HepG2 (cell line): ENCODE measurements around the gene PHKB. TPM values are rescaled to one million over a fixed set of nuclear protein-coding genes. Genes with fewer than 3 reads are reported as not detected.

ENCODE experiments used
- ATAC-seq: fragments of 200-7000 bp; cut with Tn5 transposase; 3 replicates; pipeline ENCODE4 v1.9.1; 2020; ENCODE audit warnings: mild to moderate bottlenecking, moderate library complexity
- BruUV-seq: library from RNA; stranded (reverse); fragments of 400-500 nt; replicated peaks from 2 replicates; lab custom pipeline; 2021; lab: Mats Ljungman, UMichigan
- CTCF ChIA-PET: fragments of 300-600 bp; formaldehyde crosslinking; extraction: SDS; loops from one replicate; lab custom pipeline; 2021; ENCODE audit warnings: low total read pairs, inconsistent platforms, low intra/inter-chr PET ratio; lab: Yijun Ruan, JAX
- POLR2A ChIA-PET: fragments of 350-600 bp; sonication (Branson Sonifier 250); formaldehyde crosslinking; loops from one replicate; lab custom pipeline; 2020; ENCODE audit warnings: antibody characterized with exemption, inconsistent platforms; lab: Yijun Ruan, JAX
- DNase-seq: peaks from one replicate; pipeline ENCODE4 v3.0.0-alpha.2; 2015; ENCODE audit warnings: low spot score
- FAIRE-seq: peaks from 3 replicates; lab custom pipeline; 2011; peaks lifted over from hg19 to GRCh38; lab: Jason Lieb, UNC
- H2AFZ ChIP-seq: one replicate; pipeline ENCODE4 v1.6.1; 2011; ENCODE audit warnings: low read length, inconsistent platforms
- H3K27ac ChIP-seq: fragments of 300-600 bp; 3 replicates; pipeline ENCODE4 v1.8.0; 2011; ENCODE audit warnings: mixed run types, mild to moderate bottlenecking, mixed read lengths, low read length, inconsistent platforms; ENCODE audit not compliant: insufficient read depth; ENCODE audit errors: extremely low read length
- H3K27me3 ChIP-seq, 2 experiments: fragments of 200-600 bp in 1 of 2; 2 replicates in 1 of 2; 3 replicates in 1 of 2; pipeline versions ENCODE4 v1.6.0 to v1.8.0; 2011; ENCODE audit warnings: low read length in 2 of 2, mild to moderate bottlenecking in 2 of 2, moderate library complexity in 2 of 2, inconsistent platforms in 1 of 2; ENCODE audit not compliant: insufficient read depth in 2 of 2, control insufficient read depth in 1 of 2
- H3K36me3 ChIP-seq, 2 experiments: fragments of 200-600 bp in 1 of 2; replicated peaks in 1 of 2; 2 replicates in 1 of 2; 3 replicates in 1 of 2; pipeline versions ENCODE4 v1.5.1 to v1.8.0; 2011; ENCODE audit warnings: low read length in 2 of 2, inconsistent platforms in 1 of 2; ENCODE audit not compliant: insufficient read depth in 2 of 2, control insufficient read depth in 1 of 2
- H3K4me1 ChIP-seq: 2 replicates; pipeline ENCODE4 v1.5.1; 2012; ENCODE audit warnings: low read length, inconsistent platforms; ENCODE audit not compliant: insufficient read depth
- H3K4me2 ChIP-seq: 2 replicates; pipeline ENCODE4 v1.6.0; 2011; ENCODE audit warnings: low read depth, low read length, inconsistent platforms
- H3K4me3 ChIP-seq, 3 experiments: fragments of 200-600 bp in 1 of 3; sonication (generic), shearing (Covaris generic) in 1 of 3; replicated peaks in 1 of 3; 2 replicates each; pipeline ENCODE4 v1.5.1; 2011 to 2016; ENCODE audit warnings: low read length in 3 of 3, inconsistent platforms in 2 of 3, low read depth in 2 of 3, mild to moderate bottlenecking in 2 of 3, control low read depth in 1 of 3, mixed read lengths in 1 of 3; ENCODE audit not compliant: insufficient read depth in 1 of 3
- H3K79me2 ChIP-seq: one replicate; pipeline ENCODE4 v1.6.1; 2011; ENCODE audit warnings: low read length, inconsistent platforms; ENCODE audit not compliant: insufficient read depth
- H3K9ac ChIP-seq: 2 replicates; pipeline ENCODE4 v1.6.0; 2011; ENCODE audit warnings: mild to moderate bottlenecking, low read depth, low read length, inconsistent platforms; ENCODE audit not compliant: insufficient read depth
- H3K9me3 ChIP-seq: 2 replicates; pipeline ENCODE4 v1.5.1; 2012; ENCODE audit warnings: mild to moderate bottlenecking, low read length
- H4K20me1 ChIP-seq: 2 replicates; pipeline ENCODE4 v1.6.0; 2011; ENCODE audit warnings: inconsistent platforms, mild to moderate bottlenecking, low read length, moderate library complexity; ENCODE audit not compliant: insufficient read depth
- ADNP ChIP-seq: sonication (generic); formaldehyde crosslinking; IDR thresholded peaks from 2 replicates; pipeline ENCODE4 v1.4.0; 2020; ENCODE audit warnings: missing genetic modification reagents
- FOXJ3 ChIP-seq: sonication (generic); formaldehyde crosslinking; IDR thresholded peaks from 2 replicates; pipeline ENCODE4 v1.4.0; 2020; ENCODE audit warnings: missing genetic modification reagents, mild to moderate bottlenecking, borderline replicate concordance
- MED13 ChIP-seq: sonication (generic); formaldehyde crosslinking; IDR thresholded peaks from 2 replicates; pipeline ENCODE4 v1.5.0; 2020; ENCODE audit warnings: missing genetic modification reagents
- NFIC ChIP-seq: IDR thresholded peaks from 2 replicates; pipeline ENCODE4 v1.6.1; 2012; ENCODE audit warnings: mild to moderate bottlenecking, low read length, inconsistent platforms
- RFXANK ChIP-seq: IDR thresholded peaks from 2 replicates; pipeline ENCODE4 v1.6.1; 2016
- ZFP41 ChIP-seq: sonication (generic); formaldehyde crosslinking; IDR thresholded peaks from 2 replicates; pipeline ENCODE4 v1.4.0; 2020; ENCODE audit warnings: mild to moderate bottlenecking, missing genetic modification reagents, borderline replicate concordance
- ZNF256 ChIP-seq: sonication (generic); formaldehyde crosslinking; conservative IDR thresholded peaks from 2 replicates; pipeline ENCODE4 v1.4.0; 2020; ENCODE audit warnings: missing genetic modification reagents
- ZNF607 ChIP-seq: sonication (generic); formaldehyde crosslinking; IDR thresholded peaks from 2 replicates; pipeline ENCODE4 v1.5.1; 2020; ENCODE audit warnings: missing genetic modification reagents, mild to moderate bottlenecking, borderline replicate concordance
- ZNF616 ChIP-seq: sonication (generic); formaldehyde crosslinking; IDR thresholded peaks from 2 replicates; pipeline ENCODE4 v1.5.0; 2020; ENCODE audit warnings: low read depth, mild to moderate bottlenecking, missing genetic modification reagents
- WGBS: methylation state at CpG from one replicate; pipeline ENCODE4 v1.1.6; 2017; ENCODE audit warnings: low lambda C conversion rate; 5-methylcytosine and 5-hydroxymethylcytosine counted together
- in situ Hi-C: cut with HindIII; loops from 2 replicates; pipeline ENCODE4 v1.10.0; 2017; ENCODE audit warnings: low pct_unique_long_range_greater_than_20kb; ENCODE audit not compliant: extremely low pct_ligation_motif_present
- intact Hi-C: fragments of 100-400 bp; cut with micrococcal nuclease; formaldehyde crosslinking; loops from one replicate; pipeline ENCODE4 v1.10.0; 2022; ENCODE audit not compliant: unreplicated experiment
- polyA plus RNA-seq, 8 experiments: library from polyadenylated mRNA; depleted of rRNA in 3 of 8; stranded (reverse) in 7 of 8; unstranded in 1 of 8; fragments of >200 nt; fragmentation: Illumina TruSeq in 4 of 8; extraction: Trizol in 4 of 8; gene quantifications; 2 replicates each; pipeline versions ENCODE4 v1.2.1 to v1.2.3, GENCODE V29; 2011 to 2016; ENCODE audit warnings: low read depth in 4 of 8, missing spikeins in 1 of 8, mixed read lengths in 1 of 8; ENCODE audit not compliant: insufficient read depth in 1 of 8
- total RNA-seq, 5 experiments: library from RNA; depleted of rRNA; stranded (reverse); fragments of >200 nt; fragmentation: Illumina TruSeq; extraction: Trizol; gene quantifications; 2 replicates each; pipeline ENCODE4 v1.2.3, GENCODE V29; 2016; ENCODE audit warnings: low read depth in 1 of 5
- TF ChIP-seq, protein P1 (sequence below): sonication (generic); formaldehyde crosslinking; IDR thresholded peaks from 2 replicates; pipeline ENCODE4 v1.4.0; 2020; ENCODE audit warnings: missing genetic modification reagents, mild to moderate bottlenecking, borderline replicate concordance
- TF ChIP-seq, protein P2 (sequence below): sonication (generic); formaldehyde crosslinking; IDR thresholded peaks from 2 replicates; pipeline ENCODE4 v1.4.0; 2020; ENCODE audit warnings: missing genetic modification reagents
- TF ChIP-seq, protein P3 (sequence below): sonication (generic); formaldehyde crosslinking; IDR thresholded peaks from 2 replicates; pipeline ENCODE4 v1.5.0; 2020; ENCODE audit warnings: missing genetic modification reagents

The PHKB gene
- total and polyA plus RNA-seq, 2 of the 13 experiments (the other 11 are each of a cell fraction or from before 2014, with no cell fraction given), result 66.0 to 80.8 TPM

GRCh38 chr16:47592232-47592631, 131.1 kb downstream of the PHKB start (continued):
- TF ChIP-seq, protein P1, sequence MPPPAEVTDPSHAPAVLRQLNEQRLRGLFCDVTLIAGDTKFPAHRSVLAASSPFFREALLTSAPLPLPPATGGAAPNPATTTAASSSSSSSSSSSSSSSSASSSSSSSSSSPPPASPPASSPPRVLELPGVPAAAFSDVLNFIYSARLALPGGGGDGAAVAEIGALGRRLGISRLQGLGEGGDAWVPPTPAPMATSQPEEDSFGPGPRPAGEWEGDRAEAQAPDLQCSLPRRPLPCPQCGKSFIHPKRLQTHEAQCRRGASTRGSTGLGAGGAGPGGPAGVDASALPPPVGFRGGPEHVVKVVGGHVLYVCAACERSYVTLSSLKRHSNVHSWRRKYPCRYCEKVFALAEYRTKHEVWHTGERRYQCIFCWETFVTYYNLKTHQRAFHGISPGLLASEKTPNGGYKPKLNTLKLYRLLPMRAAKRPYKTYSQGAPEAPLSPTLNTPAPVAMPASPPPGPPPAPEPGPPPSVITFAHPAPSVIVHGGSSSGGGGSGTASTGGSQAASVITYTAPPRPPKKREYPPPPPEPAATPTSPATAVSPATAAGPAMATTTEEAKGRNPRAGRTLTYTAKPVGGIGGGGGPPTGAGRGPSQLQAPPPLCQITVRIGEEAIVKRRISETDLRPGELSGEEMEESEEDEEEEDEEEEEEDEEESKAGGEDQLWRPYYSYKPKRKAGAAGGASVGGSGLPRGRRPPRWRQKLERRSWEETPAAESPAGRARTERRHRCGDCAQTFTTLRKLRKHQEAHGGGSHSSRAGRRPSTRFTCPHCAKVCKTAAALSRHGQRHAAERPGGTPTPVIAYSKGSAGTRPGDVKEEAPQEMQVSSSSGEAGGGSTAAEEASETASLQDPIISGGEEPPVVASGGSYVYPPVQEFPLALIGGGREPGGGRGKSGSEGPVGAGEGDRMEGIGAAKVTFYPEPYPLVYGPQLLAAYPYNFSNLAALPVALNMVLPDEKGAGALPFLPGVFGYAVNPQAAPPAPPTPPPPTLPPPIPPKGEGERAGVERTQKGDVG (CRISPR knock-in tag), result no peak

- DNase-seq (no peak), ATAC-seq (no peak), FAIRE-seq (no peak)
- WGBS, result 96% methylated on average over 2 of the region's 2 CpGs
- Histone ChIP-seq H3K36me3 (peaks cover 2 to 11% of the 10 kb centered on the region in 2 experiments; a peak in 3 of 5 replicates), H3K79me2 (no peaks in the 10 kb centered on the region), H4K20me1 (no peaks in the 10 kb centered on the region), H3K4me1 (no peaks in the 10 kb centered on the region), H3K4me3 (no peak overlapping the region), H3K9ac (no peak overlapping the region), H2AFZ (no peak overlapping the region), H3K27ac (no peak overlapping the region), H3K27me3 (no peaks in the 10 kb centered on the region), H3K9me3 (no peaks in the 10 kb centered on the region), H3K4me2 (no peak overlapping the region)
- ChIA-PET CTCF (no interaction called here), POLR2A (no interaction called here)
- intact Hi-C loops, result no loop called here
- in situ Hi-C loops, result no loop called here
- no TSS peak for BruUV-seq
- TF ChIP-seq MED13 (CRISPR knock-in tag) (no peak), NFIC (no peak), FOXJ3 (CRISPR knock-in tag) (no peak), ADNP (CRISPR knock-in tag) (no peak), ZNF607 (CRISPR knock-in tag) (no peak), RFXANK (no peak), ZFP41 (CRISPR knock-in tag) (no peak), ZNF616 (no peak), ZNF256 (CRISPR knock-in tag) (no peak)
- TF ChIP-seq, protein P2, sequence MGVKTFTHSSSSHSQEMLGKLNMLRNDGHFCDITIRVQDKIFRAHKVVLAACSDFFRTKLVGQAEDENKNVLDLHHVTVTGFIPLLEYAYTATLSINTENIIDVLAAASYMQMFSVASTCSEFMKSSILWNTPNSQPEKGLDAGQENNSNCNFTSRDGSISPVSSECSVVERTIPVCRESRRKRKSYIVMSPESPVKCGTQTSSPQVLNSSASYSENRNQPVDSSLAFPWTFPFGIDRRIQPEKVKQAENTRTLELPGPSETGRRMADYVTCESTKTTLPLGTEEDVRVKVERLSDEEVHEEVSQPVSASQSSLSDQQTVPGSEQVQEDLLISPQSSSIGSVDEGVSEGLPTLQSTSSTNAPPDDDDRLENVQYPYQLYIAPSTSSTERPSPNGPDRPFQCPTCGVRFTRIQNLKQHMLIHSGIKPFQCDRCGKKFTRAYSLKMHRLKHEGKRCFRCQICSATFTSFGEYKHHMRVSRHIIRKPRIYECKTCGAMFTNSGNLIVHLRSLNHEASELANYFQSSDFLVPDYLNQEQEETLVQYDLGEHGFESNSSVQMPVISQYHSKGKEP (CRISPR knock-in tag), result no peak
- TF ChIP-seq, protein P3, sequence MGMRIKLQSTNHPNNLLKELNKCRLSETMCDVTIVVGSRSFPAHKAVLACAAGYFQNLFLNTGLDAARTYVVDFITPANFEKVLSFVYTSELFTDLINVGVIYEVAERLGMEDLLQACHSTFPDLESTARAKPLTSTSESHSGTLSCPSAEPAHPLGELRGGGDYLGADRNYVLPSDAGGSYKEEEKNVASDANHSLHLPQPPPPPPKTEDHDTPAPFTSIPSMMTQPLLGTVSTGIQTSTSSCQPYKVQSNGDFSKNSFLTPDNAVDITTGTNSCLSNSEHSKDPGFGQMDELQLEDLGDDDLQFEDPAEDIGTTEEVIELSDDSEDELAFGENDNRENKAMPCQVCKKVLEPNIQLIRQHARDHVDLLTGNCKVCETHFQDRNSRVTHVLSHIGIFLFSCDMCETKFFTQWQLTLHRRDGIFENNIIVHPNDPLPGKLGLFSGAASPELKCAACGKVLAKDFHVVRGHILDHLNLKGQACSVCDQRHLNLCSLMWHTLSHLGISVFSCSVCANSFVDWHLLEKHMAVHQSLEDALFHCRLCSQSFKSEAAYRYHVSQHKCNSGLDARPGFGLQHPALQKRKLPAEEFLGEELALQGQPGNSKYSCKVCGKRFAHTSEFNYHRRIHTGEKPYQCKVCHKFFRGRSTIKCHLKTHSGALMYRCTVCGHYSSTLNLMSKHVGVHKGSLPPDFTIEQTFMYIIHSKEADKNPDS (CRISPR knock-in tag), result no peak
These were observed 138.4 kb downstream of the PHKB start for GRCh38 chr16:47599512-47599911.
